ENCODE data around the gene ADARB2. TPM values are rescaled to one million over a fixed set of nuclear protein-coding genes. Genes with fewer than 3 reads are reported as not detected.

Gene ADARB2
- total and polyA plus RNA-seq, 3 experiments from 2014 or later: not detected

DNA sequence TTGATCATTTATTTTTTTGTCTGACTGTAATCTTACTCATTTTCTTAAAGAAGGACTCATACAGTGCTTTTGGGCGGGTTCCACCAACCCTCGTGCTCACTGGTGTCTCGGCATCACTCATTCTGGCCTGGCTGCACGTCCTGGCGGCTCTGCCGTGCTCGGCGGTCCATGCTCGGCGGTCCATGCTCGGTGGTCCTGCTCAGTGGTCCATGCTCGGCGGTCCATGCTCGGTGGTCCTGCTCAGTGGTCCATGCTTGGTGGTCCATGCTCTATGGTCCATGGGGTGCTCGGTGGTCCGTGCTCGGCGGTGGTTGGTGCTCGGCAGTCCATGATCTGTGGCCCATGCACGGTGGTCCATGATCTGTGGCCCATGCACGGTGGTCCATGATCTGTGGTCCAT, 608.7 kb downstream of the ADARB2 start:
- peaks cover 21 to 88% (median 39%) of the 10 kb centered on the region in 3 donors for H3K36me3 Mint-ChIP-seq
- H3K4me3 ChIP-seq (ENCODE audit: low read length): no peak overlapping the region
- DNase-seq: no peak
- no peaks in the 10 kb centered on the region for H3K27me3 ChIP-seq (ENCODE audit: insufficient read depth, low read length, poor library complexity, severe bottlenecking)
- H3K4me3 Mint-ChIP-seq: no peak overlapping the region
- no peaks in the 10 kb centered on the region for H3K4me1 ChIP-seq (ENCODE audit: insufficient read depth, low read length)
- CTCF ChIA-PET: no interaction called here
- H3K9me3 ChIP-seq (ENCODE audit: low read length): no peaks in the 10 kb centered on the region
- POLR2A ChIA-PET: no interaction called here
- no peaks in the 10 kb centered on the region for H3K9me3 Mint-ChIP-seq
- peaks cover 15 to 32% (median 26%) of the 10 kb centered on the region in 3 donors for H3K4me1 Mint-ChIP-seq
- H3K36me3 ChIP-seq (ENCODE audit: insufficient read depth, low read length): peaks cover 58% of the 10 kb centered on the region
- H3K27me3 Mint-ChIP-seq: no peaks in the 10 kb centered on the region
- H3K27ac ChIP-seq (ENCODE audit: low read depth, low read length): no peak overlapping the region
- no peak overlapping the region for H3K27ac Mint-ChIP-seq

DNA sequence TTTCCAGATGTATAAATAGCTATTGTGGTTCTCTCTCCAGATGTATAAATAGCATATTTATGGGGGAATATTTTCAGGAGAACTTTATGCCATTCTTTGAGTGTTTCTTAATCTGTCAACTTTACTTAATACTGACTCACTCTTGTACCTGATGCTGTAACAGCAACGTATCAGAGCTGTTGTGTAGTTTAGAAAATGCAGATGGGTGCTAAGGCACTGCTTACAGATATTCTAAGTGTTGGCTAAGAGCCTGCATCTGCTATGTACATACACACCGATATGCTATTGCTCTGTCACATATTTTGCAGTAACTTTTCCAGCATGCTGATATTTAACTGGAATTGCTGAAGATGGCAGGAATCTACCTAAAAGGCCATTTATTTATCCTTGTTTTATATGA, 609.2 kb downstream of the ADARB2 start:
- POLR2A ChIA-PET: no interaction called here
- DNase-seq: no peak
- Mint-ChIP-seq H3K27ac (peak overlapping the region in 1 of 8 donors; percentile 51), H3K9me3 (no peaks in the 10 kb centered on the region), H3K27me3 (no peaks in the 10 kb centered on the region), H3K4me1 (peaks cover 15 to 33% (median 20%) of the 10 kb centered on the region in 3 donors), H3K4me3 (no peak overlapping the region), H3K36me3 (peaks cover 25 to 93% (median 43%) of the 10 kb centered on the region in 3 donors)
- Histone ChIP-seq H3K9me3 (ENCODE audit: low read length) (no peaks in the 10 kb centered on the region), H3K27ac (ENCODE audit: low read depth, low read length) (no peak overlapping the region), H3K27me3 (ENCODE audit: insufficient read depth, low read length, poor library complexity, severe bottlenecking) (no peaks in the 10 kb centered on the region), H3K4me1 (ENCODE audit: insufficient read depth, low read length) (no peaks in the 10 kb centered on the region), H3K36me3 (ENCODE audit: insufficient read depth, low read length) (peaks cover 59% of the 10 kb centered on the region), H3K4me3 (ENCODE audit: low read length) (no peak overlapping the region)
- CTCF ChIA-PET: interaction anchor here (0.9 kb wide), 1 partner anchor 18 kb away, joined by 4 read pairs; no protein-coding TSS in a partner anchor

DNA sequence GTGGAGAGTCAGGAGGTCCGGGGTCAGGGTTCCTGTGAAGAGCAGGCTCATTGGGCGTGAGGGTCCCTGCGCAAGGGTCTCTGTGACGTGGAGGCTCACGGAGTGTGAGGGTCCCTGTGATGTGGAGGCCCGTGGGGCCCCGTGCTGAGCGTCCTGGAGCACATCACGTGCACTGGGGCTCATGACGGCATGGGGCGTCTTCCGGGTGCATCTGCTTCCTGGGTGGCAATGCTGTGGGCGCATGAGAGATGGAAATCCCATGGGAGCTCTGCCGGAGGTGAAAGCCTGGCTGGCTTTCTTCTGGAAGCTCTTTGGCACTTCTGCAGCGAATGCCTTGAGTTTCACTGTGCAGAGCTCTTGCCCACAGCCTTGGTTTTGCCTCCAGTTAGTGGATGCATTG, 609.7 kb downstream of the ADARB2 start:
- H3K9me3 ChIP-seq (ENCODE audit: low read length): no peaks in the 10 kb centered on the region
- Mint-ChIP-seq H3K4me3 (no peak overlapping the region), H3K36me3 (peaks cover 25 to 94% (median 42%) of the 10 kb centered on the region in 3 donors), H3K27ac (peak overlapping the region in 1 of 8 donors; percentile 42), H3K27me3 (no peaks in the 10 kb centered on the region), H3K4me1 (peaks cover 15 to 31% (median 20%) of the 10 kb centered on the region in 3 donors), H3K9me3 (no peaks in the 10 kb centered on the region)
- H3K27ac ChIP-seq (ENCODE audit: low read depth, low read length): no peak overlapping the region
- no peaks in the 10 kb centered on the region for H3K27me3 ChIP-seq (ENCODE audit: insufficient read depth, low read length, poor library complexity, severe bottlenecking)
- H3K4me1 ChIP-seq (ENCODE audit: insufficient read depth, low read length): no peaks in the 10 kb centered on the region
- ChIA-PET POLR2A (no interaction called here), CTCF (interaction anchor here (0.9 kb wide), 1 partner anchor 18 kb away, joined by 4 read pairs; no protein-coding TSS in a partner anchor)
- H3K36me3 ChIP-seq (ENCODE audit: insufficient read depth, low read length): peaks cover 59% of the 10 kb centered on the region
- DNase-seq: no peak
- no peak overlapping the region for H3K4me3 ChIP-seq (ENCODE audit: low read length)
